Endothelial cell of umbilical vein (primary cell): ENCODE results near the gene MAD2L2. TPM values are rescaled to one million over a fixed set of nuclear protein-coding genes. Genes with fewer than 3 reads are reported as not detected.

Experiments used
- BruUV-seq: library from RNA; stranded (reverse); fragments of 400-500 nt; replicated peaks from 2 replicates; lab custom pipeline; 2021; lab: Mats Ljungman, UMichigan
- CTCF ChIA-PET: fragments of 300-600, 350-600 bp; sonication (Branson Sonifier 250); formaldehyde crosslinking; loops from one replicate; lab custom pipeline; 2021; ENCODE audit warnings: antibody characterized with exemption, inconsistent platforms; lab: Charles Lee
- POLR2A ChIA-PET: fragments of 300-600, 350-600 bp; sonication (Branson Sonifier 250); formaldehyde crosslinking; loops from one replicate; lab custom pipeline; 2021; ENCODE audit warnings: antibody characterized with exemption, inconsistent platforms; lab: Charles Lee
- DNase-seq: peaks from one replicate; pipeline ENCODE4 v3.0.0-alpha.2; 2011; ENCODE audit warnings: low read depth, low spot score
- FAIRE-seq: peaks from 2 replicates; lab custom pipeline; 2011; peaks lifted over from hg19 to GRCh38; lab: Jason Lieb, UNC
- H2AFZ ChIP-seq: 2 replicates; pipeline ENCODE4 v1.6.0; 2012; ENCODE audit warnings: low read depth, low read length, control low read depth, inconsistent platforms
- H3K27ac ChIP-seq: 2 replicates; pipeline ENCODE4 v1.5.1; 2011; ENCODE audit warnings: low read depth, mild to moderate bottlenecking, control low read depth, low read length, moderate library complexity; ENCODE audit not compliant: insufficient read depth
- H3K27me3 ChIP-seq, 2 experiments: 2 replicates each; pipeline versions ENCODE4 v1.6.0 to v1.6.1; 2011; ENCODE audit warnings: low read length in 2 of 2, mixed read lengths in 1 of 2; ENCODE audit not compliant: control insufficient read depth in 2 of 2, insufficient read depth in 2 of 2
- H3K36me3 ChIP-seq, 2 experiments: 2 replicates in 1 of 2; 3 replicates in 1 of 2; pipeline ENCODE4 v1.5.1; 2011; ENCODE audit warnings: low read length in 2 of 2, mild to moderate bottlenecking in 1 of 2, moderate library complexity in 1 of 2; ENCODE audit not compliant: control insufficient read depth in 2 of 2, insufficient read depth in 2 of 2; ENCODE audit errors: extremely low read depth in 1 of 2
- H3K4me1 ChIP-seq: 3 replicates; pipeline ENCODE4 v1.5.1; 2011; ENCODE audit warnings: mild to moderate bottlenecking, low read length; ENCODE audit not compliant: control insufficient read depth, insufficient read depth; ENCODE audit errors: extremely low read depth
- H3K4me2 ChIP-seq: 2 replicates; pipeline ENCODE4 v1.6.1; 2011; ENCODE audit warnings: low read length, control low read depth, mixed read lengths; ENCODE audit not compliant: insufficient read depth
- H3K4me3 ChIP-seq, 3 experiments: fragments of 200-600 bp in 1 of 3; sonication (generic), shearing (Covaris generic) in 1 of 3; replicated peaks in 1 of 3; 2 replicates each; pipeline ENCODE4 v1.5.1; 2011 to 2016; ENCODE audit warnings: control low read depth in 3 of 3, low read length in 3 of 3, mild to moderate bottlenecking in 2 of 3, inconsistent platforms in 1 of 3, low read depth in 1 of 3, moderate library complexity in 1 of 3; ENCODE audit not compliant: insufficient read depth in 1 of 3
- H3K79me2 ChIP-seq: 2 replicates; pipeline ENCODE4 v1.6.0; 2012; ENCODE audit warnings: low read length, inconsistent platforms; ENCODE audit not compliant: control insufficient read depth, insufficient read depth
- H3K9ac ChIP-seq: replicated peaks from 2 replicates; pipeline ENCODE3; 2011; ENCODE audit warnings: low read length, control low read depth; ENCODE audit not compliant: insufficient read depth; ENCODE audit errors: extremely low read depth
- H3K9me1 ChIP-seq: replicated peaks from 3 replicates; pipeline ENCODE4 v1.6.0; 2011; ENCODE audit warnings: mild to moderate bottlenecking, low read length; ENCODE audit not compliant: control insufficient read depth, insufficient read depth; ENCODE audit errors: extremely low read depth
- H3K9me3 ChIP-seq: replicated peaks from 2 replicates; pipeline ENCODE4 v1.5.1; 2012; ENCODE audit warnings: low read length, inconsistent platforms; ENCODE audit not compliant: control insufficient read depth, insufficient read depth
- H4K20me1 ChIP-seq: replicated peaks from 2 replicates; pipeline ENCODE3; 2011; ENCODE audit warnings: mild to moderate bottlenecking, low read length; ENCODE audit not compliant: control insufficient read depth, insufficient read depth; ENCODE audit errors: extremely low read depth
- EZH2 ChIP-seq: IDR thresholded peaks from 2 replicates; pipeline ENCODE4 v1.6.1; 2012; ENCODE audit warnings: borderline replicate concordance, low read depth, mild to moderate bottlenecking, moderate library complexity, low read length, inconsistent platforms; ENCODE audit not compliant: severe bottlenecking
- GATA2 ChIP-seq: IDR thresholded peaks from 2 replicates; pipeline ENCODE4 v1.7.0; 2011; ENCODE audit warnings: low read depth, mild to moderate bottlenecking, moderate library complexity, mixed read lengths, low read length; ENCODE audit not compliant: insufficient read length, insufficient read depth
- JUN ChIP-seq: IDR thresholded peaks from 2 replicates; pipeline ENCODE4 v1.6.1; 2011; ENCODE audit warnings: borderline replicate concordance, low read depth; ENCODE audit not compliant: insufficient read length, insufficient read depth
- POLR2AphosphoS5 ChIP-seq: IDR thresholded peaks from 2 replicates; pipeline ENCODE4 v1.6.1; 2012; ENCODE audit warnings: low read depth, mild to moderate bottlenecking, control low read depth, low read length, moderate library complexity; ENCODE audit not compliant: insufficient read depth
- dilution Hi-C: fragments of 300-500 bp; cut with MboI; formaldehyde crosslinking; loops from one replicate; pipeline ENCODE4 v1.15.0; 2019; ENCODE audit warnings: low sequenced_read_pairs; ENCODE audit not compliant: extremely low pct_ligation_motif_present
- intact Hi-C: fragments of 100-400 bp; cut with micrococcal nuclease; formaldehyde crosslinking; loops from one replicate; pipeline ENCODE4 v1.10.0; 2022
- polyA plus RNA-seq, 4 experiments: library from polyadenylated mRNA; depleted of rRNA in 3 of 4; stranded (reverse) in 3 of 4; unstranded in 1 of 4; fragments of >200 nt; gene quantifications; 2 replicates each; pipeline versions ENCODE4 v1.2.1 to v1.2.3, GENCODE V29; 2011 to 2012; ENCODE audit warnings: missing spikeins in 1 of 4
- total RNA-seq: library from RNA; stranded (reverse); gene quantifications from 2 replicates; pipeline ENCODE4 v1.2.3, GENCODE V29; 2021

MAD2L2 gene
- total and polyA plus RNA-seq, 2 donors (not counting 3 experiments of a cell fraction or from before 2014, with no cell fraction given), result 35.9 to 74.2 TPM

GRCh38 chr1:11727119-11727518 is 46.2 kb upstream of the MAD2L2 start:
- no peaks in the 10 kb centered on the region for H3K9me1 ChIP-seq
- no peaks in the 10 kb centered on the region for H3K79me2 ChIP-seq
- H3K9me3 ChIP-seq, result no peaks in the 10 kb centered on the region
- H3K27me3 ChIP-seq, result peaks cover 0 to 1% of the 10 kb centered on the region in 2 experiments
- H2AFZ ChIP-seq, result no peak overlapping the region
- TF ChIP-seq EZH2, result no peak
- intact Hi-C loops (no loop called here), dilution Hi-C loops (no loop called here)
- H3K27ac ChIP-seq, result no peak overlapping the region
- POLR2A ChIA-PET, result no interaction called here
- CTCF ChIA-PET, result interaction anchor here (1.4 kb wide), 1 partner anchor 16 kb away, joined by 3 read pairs; no protein-coding TSS in a partner anchor
- no peak overlapping the region for H3K4me2 ChIP-seq
- FAIRE-seq (no peak), DNase-seq (no peak)
- H3K36me3 ChIP-seq, result no peaks in the 10 kb centered on the region
- no peak overlapping the region for H3K9ac ChIP-seq
- no peak overlapping the region for H3K4me3 ChIP-seq
- no TSS peak for BruUV-seq
- peaks cover 21% of the 10 kb centered on the region for H3K4me1 ChIP-seq
- no peaks in the 10 kb centered on the region for H4K20me1 ChIP-seq

GRCh38 chr1:11725616-11726015 is 44.7 kb upstream of the MAD2L2 start:
- no TSS peak for BruUV-seq
- H3K4me1 ChIP-seq, result peaks cover 8% of the 10 kb centered on the region
- peaks cover 0 to 4% of the 10 kb centered on the region in 2 experiments for H3K27me3 ChIP-seq
- no peak overlapping the region for H3K9ac ChIP-seq
- no peaks in the 10 kb centered on the region for H3K36me3 ChIP-seq
- no peaks in the 10 kb centered on the region for H3K79me2 ChIP-seq
- H2AFZ ChIP-seq, result no peak overlapping the region
- no peak overlapping the region for H3K4me3 ChIP-seq
- no peak overlapping the region for H3K4me2 ChIP-seq
- intact Hi-C loops, result no loop called here
- no peak for DNase-seq
- no peaks in the 10 kb centered on the region for H3K9me3 ChIP-seq
- TF ChIP-seq GATA2, result no peak
- TF ChIP-seq POLR2AphosphoS5, result no peak
- no peak for TF ChIP-seq JUN
- TF ChIP-seq EZH2, result no peak
- no peak for FAIRE-seq
- POLR2A ChIA-PET, result interaction anchor here (0.6 kb wide), 1 partner anchor 76 kb away, joined by 9 read pairs; no protein-coding TSS in a partner anchor
- H3K27ac ChIP-seq, result no peak overlapping the region
- CTCF ChIA-PET, result interaction anchor here (0.6 to 1.5 kb wide), 3 partner anchors 14 to 834 kb away, joined by 3 to 4 read pairs (median 3); no protein-coding TSS in a partner anchor
- dilution Hi-C loops, result no loop called here
- H3K9me1 ChIP-seq, result no peaks in the 10 kb centered on the region
- H4K20me1 ChIP-seq, result no peaks in the 10 kb centered on the region
